HG02588 (cell line): ENCODE results near the gene PPP2R2B.

Experiments
- ATAC-seq: cut with Tn5 transposase; IDR thresholded peaks from one replicate; pipeline ENCODE4 v1.9.1; 2021; ENCODE audit warnings: mild to moderate bottlenecking, moderate library complexity; ENCODE audit not compliant: unreplicated experiment

The PPP2R2B gene

DNA sequence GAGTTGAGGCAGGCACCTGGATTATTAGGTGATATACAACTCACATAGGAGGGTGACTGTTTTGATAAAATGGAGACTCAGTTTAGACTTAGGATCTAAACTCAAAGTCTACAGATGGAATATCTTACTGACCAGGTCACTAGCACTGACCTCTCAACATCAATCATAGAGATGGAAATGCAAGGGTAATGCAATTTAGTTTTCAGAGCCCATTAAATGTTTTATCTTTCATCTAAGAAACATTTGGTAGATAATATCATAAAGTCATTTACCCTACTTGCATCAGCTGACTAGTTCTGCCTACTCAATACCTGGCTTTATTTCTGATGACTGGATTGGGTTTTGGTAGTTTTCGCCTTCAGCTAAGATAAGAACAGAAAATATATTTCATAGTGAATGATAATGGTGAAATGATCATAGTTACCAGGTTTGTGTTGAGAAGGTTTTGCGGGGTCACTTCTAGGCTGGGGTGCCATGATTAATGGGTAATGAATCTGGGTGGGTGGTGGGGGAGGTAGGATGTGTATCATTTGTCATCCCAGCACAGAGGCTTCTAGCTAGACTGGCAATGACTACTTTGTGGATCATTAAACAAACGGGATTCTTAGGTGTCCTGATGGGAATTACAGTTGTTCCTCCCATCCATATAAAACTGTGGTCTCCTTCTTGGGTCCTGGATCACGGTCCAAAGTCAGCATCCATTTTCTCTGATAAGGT lies 173.4 kb downstream of the PPP2R2B start:
- ATAC-seq = no peak

DNA sequence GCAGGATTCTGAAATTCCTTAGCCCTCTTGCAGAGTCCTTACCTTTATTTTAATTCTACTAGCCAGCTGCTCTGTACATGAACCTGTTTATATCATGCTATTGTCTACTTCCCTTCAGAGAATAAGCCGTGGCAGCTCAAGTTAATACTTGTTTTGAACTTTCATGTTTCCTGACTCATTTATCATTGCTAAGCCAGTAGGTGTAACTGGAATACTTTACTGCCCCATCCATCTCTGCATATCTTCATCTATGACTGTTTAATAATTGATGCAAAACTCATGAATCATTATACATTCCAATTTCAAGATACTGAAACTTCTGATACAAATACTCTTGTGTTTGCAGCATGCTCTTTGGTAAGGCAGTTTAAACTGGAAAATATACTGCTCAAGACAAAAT lies 174.7 kb downstream of the PPP2R2B start:
- no peak for ATAC-seq

DNA sequence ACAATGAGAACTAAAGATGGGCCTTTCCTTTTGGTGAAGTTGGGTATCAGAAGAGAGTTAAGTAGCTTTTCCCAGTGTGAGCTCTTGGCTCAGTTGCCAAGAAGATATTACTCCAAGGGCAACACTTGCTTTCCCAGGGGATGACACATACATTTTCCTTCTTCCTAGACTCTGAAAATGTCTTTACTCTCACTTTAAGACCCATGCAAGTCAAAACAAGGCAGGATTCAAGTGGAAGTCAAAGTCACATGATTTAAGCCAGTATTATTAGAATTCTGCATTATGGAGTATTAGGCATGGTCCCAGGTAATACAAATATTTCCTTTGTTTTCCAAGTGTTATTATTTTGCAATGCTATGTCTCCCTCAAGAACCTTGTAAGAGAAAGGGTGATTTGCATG lies 175.1 kb downstream of the PPP2R2B start:
- ATAC-seq = no peak

DNA sequence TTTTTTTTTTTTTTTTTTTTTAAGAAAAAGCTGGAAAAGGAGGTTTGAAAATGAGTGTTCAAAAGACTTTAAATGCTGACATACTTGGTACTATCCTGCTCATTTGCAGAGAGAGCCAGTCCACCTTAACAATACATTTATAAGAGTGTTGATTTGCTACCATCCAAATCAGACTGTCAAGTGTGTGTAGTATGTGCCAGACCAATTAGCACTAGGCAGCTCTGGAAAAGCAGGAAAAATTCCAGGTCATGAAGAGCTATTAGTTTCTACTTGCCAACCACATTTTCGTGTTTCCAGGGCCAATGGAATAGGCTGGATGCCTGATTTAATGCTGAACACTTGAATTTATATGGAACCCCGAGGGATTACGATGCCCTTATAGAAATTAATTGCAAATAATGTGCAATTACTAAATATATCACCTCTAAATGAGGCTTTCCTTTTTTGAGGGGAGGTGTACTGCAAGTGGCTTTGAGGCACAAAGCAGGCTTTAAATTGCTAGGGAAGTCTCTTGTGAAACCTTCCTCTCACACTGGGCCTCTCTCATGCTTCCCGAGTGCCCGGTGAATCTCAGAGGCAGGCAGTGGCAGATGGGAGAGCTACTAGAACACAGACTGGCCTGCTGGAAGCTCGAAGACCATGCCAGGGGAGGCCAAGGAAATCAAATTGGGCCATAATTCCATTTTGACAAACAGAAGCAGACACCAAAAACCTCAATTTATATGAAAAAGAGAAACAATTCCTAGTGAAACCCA lies 178.7 kb downstream of the PPP2R2B start:
- ATAC-seq = no peak

DNA sequence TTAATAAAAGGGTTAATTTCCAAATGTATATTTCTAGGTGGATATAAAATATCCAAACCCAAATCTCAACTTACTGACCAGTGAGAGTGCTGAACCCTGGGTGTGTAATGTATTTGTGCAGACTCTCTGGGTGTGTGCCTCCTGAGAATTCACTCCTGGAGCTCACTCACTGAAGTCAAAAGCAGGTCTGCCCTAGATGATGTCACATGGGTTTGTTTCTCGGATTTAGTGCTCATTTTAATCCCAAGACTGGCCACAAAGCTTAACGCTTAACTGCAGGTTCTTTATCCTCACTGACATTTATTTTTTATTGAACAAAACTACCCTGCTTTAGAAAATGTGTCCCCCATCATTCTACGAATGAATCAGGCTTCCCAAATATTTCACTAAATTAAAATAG lies 179.4 kb downstream of the PPP2R2B start:
- ATAC-seq = no peak

DNA sequence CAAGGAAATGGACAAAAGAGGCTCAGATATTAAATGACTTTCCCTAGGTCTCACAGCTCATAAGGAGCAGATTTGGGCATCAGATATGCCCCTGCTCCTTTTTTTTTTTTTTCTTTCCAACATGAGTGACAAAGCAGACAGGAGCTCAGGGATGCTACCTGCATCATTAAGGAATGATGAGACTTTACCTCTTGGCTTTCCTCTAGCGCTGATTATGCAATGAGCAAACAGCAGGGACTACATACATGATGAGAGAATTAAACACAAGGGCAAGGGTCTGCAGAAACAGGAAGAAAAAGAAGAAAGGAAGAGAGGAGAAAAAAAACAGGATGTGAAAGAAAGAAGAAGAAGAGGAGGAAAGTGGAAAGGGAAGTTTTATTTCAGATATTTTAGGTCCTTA lies 179.9 kb downstream of the PPP2R2B start:
- no peak for ATAC-seq

DNA sequence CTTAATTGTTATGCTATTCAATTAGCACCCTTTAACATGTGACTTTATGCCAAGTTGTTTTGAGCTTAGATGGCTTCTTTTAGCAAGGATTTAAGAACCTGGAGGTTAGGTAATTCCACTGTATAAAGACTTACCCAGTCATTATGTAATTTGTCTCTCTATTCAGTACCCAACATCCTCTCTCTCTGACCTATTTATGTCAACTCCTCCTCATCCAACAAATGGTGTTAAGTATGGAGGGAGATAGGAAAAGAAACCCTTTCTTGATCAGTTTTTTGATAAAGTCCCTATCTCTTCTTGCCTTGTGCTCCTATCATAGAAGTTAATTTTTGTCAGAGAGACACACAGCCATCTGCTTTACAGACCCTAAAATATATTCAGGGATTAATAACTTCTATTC lies 181.3 kb downstream of the PPP2R2B start:
- ATAC-seq = no peak

DNA sequence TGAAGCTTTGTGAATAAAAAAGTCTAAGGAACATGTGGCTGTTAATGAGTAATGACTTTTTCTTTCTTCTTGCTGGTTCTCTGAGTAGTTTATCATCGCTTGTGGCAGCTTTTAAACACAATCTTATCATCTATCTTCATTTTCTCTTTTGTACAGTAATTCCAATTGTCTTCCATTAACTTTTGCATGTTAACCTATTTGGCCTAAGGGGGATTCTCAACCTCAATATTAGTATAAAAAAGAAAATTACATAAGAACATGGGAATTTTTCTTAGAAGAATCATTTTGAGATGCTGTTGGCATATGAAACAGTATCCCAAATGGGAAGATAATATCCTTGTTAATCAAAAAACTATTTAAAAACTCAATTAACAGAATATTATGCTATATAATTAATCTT lies 182.9 kb downstream of the PPP2R2B start:
- no peak for ATAC-seq

DNA sequence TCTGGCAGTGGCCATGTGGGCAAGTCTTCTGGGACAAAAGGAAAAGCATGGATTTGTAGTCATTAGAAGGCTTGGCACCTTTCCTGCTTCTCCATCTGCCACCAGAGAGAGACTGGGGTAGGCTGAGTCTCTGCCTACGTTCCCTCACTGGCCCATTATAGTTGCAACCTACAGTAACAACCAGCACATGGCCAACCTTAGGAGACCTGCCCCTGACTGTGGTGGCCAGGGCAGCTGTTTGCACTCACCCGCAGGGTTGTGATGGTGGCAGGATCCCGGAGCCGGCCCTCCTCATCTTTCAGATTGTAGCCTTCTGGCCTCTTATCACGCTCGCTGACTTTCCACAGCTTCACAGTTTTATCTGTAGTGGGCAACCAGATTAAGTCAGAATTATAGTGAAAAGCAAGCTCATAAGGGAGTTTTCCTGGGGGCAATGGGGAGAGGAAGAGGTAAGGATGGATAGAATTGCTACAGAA lies 187.6 kb downstream of the PPP2R2B start:
- ATAC-seq = no peak

DNA sequence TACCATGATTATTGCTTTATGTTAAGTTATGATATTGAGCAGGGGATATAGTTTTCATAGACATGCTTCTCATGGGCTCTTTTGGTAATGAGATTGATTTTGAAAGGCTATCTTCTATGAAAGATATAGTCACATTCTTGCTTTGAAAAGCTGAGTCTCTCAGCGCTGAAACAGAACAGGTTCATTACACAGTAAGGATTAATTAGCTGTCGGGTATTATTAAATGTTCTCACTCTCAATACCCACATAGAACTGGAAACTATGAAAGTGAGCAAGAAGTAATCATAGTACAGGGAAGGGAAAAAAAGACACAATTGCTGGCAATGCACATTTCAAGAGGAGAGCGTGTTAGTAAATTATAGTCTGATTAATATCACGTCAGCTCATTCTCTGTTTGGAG lies 190.9 kb downstream of the PPP2R2B start:
- no peak for ATAC-seq

DNA sequence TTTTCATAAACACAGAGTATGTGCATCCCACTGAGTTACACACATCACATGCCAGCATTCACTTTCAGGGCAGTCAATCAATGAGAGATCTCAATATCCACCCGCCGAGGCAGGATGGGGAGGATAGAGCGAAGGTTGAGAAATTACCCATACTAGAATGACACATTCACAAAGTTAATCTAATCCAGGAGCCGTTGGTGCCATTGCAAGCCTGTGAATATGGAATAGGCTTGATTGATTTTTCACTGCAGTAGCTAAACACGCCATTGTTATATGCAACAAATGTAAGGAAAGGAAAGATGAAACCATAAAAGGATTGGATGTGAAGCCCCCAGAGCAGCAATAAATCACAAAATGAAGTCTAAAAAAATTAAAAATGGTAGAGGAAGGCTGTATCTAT lies 194.7 kb downstream of the PPP2R2B start:
- ATAC-seq = no peak

DNA sequence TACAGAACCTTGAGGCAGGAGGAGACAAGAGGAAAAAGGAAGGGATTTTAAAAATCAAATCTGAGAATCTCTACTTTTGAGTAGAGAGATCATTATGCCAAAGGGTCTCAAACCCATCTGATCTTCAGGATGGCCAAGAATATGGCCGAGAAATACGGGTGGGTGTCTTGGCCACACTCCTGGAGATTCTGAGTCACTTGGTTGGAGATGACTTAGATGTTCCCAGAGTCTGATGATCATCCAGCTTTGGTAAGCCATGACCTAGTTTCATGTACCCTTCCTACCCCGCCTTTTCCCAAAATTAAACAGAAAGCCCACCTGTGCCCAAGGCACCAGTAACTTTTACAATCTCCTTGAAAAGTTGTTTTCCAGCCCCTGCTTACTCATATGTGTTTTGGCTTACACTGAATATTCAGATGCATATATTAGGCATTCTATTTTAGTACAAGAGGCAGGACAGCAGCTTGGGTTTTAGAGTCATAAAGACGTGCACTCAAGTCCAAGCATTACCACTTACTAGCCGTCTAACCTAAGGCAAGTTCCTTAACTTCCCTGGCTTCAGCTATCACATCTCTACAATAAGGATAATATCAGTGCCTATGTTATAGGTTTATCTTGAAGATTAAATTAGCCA lies 195.5 kb downstream of the PPP2R2B start:
- ATAC-seq = no peak

DNA sequence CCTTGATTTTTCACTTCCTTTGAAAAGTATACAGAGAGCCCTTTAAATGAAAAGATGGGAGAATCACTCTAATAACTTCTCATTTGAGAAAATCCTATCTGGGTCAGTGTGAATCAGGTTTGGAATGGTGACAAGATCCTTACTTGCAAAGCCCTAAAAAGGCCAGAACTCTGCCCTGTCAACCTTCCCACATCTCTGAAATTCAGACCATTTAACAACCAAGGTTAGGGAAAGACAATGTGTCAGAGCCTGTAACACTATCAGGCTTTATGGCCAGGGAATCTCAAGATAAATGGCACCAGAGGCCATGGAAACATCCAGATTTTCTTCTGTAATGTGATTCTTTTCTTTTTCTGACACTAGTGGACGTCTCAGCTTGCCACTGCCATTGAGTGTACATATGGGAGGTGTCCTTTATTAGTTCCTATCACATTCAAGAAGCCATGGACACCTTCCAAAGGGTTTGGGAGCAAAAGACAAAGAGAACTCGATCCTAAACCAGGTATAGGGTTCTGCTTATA lies 196.9 kb downstream of the PPP2R2B start:
- ATAC-seq = no peak

DNA sequence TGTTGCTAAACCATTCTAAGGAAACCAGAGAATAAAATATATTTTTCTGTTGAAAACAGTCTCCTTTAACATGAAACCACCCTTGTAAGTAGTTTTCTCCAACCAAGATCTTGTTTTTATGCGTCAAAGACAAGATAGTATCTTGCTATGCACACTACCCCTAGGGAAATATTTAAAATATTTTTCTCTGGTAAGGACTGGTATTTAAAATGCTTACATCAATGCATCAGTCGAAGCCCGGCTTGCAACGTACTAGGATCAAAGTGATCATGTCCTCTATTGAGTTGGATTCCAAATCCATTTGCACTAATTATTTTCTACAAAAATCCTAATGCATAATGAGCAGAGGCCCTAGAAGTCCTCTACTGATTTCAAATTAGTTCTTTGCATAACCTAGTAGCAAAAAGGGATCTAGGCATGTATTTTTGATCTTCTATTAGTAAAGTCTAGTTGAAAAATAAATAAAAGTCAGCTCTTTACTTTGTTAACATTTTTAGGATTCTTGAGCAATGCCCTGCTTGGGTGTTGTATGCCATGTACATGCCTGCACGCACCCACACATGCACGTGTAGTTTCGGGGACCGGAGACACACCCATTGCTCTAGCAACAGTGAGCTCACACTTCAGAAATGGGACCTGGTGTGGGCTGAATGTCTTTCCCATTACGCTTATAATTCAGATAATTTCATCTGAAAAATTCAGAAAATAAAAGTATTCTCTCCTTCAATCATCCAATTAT lies 197.5 kb downstream of the PPP2R2B start:
- ATAC-seq = no peak

DNA sequence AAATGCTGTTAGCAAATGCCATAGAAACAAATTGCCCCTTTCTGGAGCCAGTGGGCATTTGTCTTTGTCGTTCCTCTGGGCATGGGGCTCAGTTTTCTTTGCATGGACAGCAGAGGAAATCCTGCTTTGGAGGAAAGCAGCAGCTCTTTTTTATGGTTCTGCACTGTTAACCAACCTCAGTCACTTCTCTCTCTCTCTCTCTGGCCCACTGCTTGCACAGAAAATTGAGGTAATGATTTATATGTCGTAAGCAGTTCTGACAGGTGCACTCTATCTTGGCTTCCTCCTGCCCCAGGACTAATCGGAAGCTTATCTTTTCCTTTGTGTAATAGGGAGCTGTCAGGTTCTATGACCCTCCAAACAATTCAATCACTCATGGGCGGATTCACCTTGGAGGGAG lies 202.9 kb downstream of the PPP2R2B start:
- ATAC-seq = no peak

DNA sequence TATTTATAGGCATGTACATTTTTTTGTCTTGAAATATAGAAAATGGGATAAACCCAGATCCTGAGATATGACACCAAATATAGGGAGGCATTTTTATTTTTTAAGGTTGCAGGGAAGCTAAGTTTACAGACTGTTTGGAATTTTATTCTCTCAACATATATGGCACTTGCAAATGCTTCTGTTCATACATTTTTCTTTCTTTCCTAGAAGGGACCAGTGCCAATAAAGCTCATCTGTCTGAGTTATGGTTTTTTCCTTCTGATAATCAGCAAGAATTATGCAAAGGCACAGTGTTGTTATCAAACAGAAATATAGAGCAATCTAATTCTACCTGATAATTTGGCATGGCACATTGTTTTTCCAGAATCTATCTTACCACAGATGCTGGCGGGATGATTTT lies 205.7 kb downstream of the PPP2R2B start:
- no peak for ATAC-seq

DNA sequence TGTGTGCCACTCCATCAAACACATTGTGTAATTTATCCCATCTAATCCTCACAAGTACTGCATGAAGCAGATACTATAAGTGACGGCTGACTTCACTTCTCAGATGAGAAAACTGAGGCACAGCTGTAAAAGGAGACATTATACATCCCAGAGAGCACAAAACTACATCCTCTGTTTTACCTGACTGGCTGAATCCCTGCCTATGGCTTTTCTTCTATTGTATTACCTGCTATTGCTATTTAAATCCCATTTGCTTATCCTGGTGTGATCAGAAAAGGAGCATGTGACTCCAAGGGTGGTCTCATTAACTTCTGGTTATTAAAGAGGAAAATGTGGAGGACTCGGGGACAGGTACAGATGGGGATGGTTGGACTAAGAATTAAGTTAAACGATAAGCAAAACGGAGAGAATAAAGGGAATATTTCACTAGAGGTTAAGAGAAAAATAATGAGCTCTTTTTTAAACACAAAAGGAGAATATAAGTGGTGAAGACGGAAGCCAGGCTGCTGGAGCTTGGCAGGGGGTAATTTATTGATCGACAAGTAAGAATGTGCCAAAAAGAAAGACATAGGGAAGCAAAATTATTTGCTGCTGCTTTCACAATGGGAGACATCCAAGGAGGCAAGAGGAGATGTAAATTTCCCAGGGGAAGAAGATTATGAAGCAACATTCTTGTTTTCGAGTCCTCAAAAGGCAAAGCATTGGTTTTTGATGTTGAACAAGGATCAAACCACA lies 206.8 kb downstream of the PPP2R2B start:
- no peak for ATAC-seq

DNA sequence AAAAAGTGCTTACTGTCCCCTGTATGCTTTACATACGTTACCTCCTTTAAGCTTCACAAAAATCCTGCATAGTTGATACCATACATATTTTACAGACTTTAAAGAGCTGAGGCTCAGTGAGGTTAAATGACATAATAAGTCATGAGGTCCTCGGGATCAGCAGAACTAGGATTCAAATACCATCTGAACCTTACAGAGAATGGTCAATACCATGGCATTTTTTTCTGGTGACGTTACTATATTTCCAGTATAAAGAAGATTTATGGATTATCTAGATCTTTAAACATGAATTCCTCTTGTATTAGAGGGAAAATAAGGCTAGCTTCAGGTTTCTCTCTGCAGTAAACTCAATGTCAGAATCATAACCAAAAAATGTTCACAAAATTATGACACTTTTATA lies 208.9 kb downstream of the PPP2R2B start:
- ATAC-seq = no peak

DNA sequence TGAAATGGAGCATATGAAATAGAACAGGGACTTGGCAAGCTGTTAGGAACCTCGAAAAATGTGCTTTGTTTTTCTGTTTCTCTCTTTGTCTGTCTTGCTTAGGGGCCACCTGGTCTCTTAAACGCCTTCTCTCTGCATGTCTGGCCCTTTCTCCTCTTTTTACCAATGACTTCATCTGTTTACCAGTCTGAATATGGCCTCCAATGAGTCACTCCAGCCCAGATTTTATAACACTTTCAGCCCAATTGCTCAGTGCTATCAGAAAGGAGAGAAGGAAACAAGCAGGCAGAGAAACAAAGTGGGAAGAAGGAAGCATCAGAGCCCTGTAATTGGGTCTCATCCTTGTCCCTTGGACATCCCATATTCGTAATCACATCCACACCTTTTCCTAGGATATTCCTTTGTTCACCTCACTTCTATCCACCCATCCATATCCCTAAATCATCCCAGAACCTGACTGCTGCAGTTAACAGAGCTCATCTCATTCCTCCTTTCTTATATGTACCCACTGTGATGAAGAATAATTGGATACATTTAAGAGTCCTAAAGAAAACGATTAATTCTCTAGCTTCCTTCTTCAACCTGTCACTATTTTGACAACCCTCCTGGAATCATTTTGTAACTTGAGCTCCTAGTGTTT lies 210.8 kb downstream of the PPP2R2B start:
- ATAC-seq = no peak

DNA sequence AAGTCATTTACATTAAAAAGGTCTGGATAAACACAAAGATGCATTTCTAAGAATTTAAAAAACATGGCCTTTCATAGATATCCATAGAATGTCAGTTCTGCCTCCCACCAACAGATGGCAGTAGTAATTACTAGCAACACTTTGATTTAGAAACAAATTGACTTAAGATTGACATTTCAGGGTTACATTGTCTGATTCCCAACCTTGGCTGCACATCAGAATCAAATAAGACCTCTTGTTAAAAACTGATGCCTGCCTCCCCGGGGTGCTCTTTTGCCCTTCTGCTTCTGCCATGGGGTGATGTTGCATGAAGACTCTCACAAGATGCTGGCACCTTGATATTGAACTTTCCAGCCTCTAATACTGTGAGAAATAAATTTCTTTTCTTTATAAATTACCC lies 216.3 kb downstream of the PPP2R2B start:
- ATAC-seq = no peak
